ENCODE measurements around the gene CDH13. TPM values are rescaled to one million over a fixed set of nuclear protein-coding genes. Genes with fewer than 3 reads are reported as not detected.

The CDH13 gene
- total RNA-seq, 1 donor from 2014 or later = not detected

DNA sequence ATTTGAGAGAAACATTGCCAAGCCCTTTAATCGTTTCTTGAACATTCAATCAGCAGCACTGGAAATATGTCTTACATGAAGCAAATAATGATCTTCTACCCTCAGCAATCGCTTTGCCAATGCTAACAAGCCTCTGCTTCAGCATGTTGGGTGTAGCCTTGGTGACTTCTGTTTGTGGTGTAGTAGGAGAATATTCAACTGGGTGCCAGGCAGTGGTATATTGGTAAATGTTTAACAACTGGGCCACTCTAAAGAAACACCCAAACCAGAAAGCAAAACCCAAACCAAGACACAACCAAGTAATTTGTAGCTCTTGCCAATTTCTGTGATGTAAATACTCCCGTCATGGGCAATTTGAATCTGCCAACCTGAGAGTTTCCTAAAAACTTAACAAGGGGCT is 9.7 kb downstream of the CDH13 start:
- Mint-ChIP-seq H3K9me3 (no peaks in the 10 kb centered on the region), H3K36me3 (ENCODE audit: low read depth) (no peaks in the 10 kb centered on the region), H3K27me3 (peaks cover 4% of the 10 kb centered on the region), H3K4me1 (no peaks in the 10 kb centered on the region), H3K27ac (no peak overlapping the region), H3K4me3 (no peak overlapping the region)
- intact Hi-C loops (cut with micrococcal nuclease) = no loop called here
- CTCF ChIA-PET = no interaction called here
- POLR2A ChIA-PET = no interaction called here
- DNase-seq = no peak
- no peak for ATAC-seq (ENCODE audit: low read depth)
- TF ChIP-seq, protein P1, sequence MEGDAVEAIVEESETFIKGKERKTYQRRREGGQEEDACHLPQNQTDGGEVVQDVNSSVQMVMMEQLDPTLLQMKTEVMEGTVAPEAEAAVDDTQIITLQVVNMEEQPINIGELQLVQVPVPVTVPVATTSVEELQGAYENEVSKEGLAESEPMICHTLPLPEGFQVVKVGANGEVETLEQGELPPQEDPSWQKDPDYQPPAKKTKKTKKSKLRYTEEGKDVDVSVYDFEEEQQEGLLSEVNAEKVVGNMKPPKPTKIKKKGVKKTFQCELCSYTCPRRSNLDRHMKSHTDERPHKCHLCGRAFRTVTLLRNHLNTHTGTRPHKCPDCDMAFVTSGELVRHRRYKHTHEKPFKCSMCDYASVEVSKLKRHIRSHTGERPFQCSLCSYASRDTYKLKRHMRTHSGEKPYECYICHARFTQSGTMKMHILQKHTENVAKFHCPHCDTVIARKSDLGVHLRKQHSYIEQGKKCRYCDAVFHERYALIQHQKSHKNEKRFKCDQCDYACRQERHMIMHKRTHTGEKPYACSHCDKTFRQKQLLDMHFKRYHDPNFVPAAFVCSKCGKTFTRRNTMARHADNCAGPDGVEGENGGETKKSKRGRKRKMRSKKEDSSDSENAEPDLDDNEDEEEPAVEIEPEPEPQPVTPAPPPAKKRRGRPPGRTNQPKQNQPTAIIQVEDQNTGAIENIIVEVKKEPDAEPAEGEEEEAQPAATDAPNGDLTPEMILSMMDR (IDR thresholded peaks at IDR 0.05) = no peak

DNA sequence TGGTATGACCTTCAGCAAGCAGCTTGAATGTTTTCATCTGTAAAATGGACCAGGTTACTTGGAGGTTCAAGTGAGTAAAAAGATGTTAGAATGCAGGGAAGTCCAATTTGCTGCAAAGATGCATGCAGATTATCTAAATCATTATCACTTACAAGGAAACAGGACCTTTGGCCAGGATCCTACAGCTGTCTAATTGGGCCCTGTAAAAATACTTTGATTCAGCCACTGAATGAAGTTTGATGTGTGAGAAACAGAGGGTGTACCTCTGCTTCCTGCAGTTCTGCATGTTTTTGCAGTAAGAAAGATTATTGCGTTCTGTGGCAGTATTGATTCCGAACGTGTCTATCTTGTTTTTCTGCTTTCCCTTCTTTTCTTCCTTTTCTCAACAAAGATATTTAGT is 10.2 kb downstream of the CDH13 start:
- DNase-seq (no peak), ATAC-seq (ENCODE audit: low read depth) (no peak)
- TF ChIP-seq, protein P1 (IDR thresholded peaks at IDR 0.05) = no peak
- H3K36me3 Mint-ChIP-seq (ENCODE audit: low read depth) = no peaks in the 10 kb centered on the region
- H3K4me1 Mint-ChIP-seq = no peaks in the 10 kb centered on the region
- POLR2A ChIA-PET = no interaction called here
- CTCF ChIA-PET = no interaction called here
- no peak overlapping the region for H3K27ac Mint-ChIP-seq
- H3K4me3 Mint-ChIP-seq = no peak overlapping the region
- H3K27me3 Mint-ChIP-seq = peaks cover 7% of the 10 kb centered on the region
- H3K9me3 Mint-ChIP-seq = no peaks in the 10 kb centered on the region
- intact Hi-C loops (cut with micrococcal nuclease) = no loop called here

DNA sequence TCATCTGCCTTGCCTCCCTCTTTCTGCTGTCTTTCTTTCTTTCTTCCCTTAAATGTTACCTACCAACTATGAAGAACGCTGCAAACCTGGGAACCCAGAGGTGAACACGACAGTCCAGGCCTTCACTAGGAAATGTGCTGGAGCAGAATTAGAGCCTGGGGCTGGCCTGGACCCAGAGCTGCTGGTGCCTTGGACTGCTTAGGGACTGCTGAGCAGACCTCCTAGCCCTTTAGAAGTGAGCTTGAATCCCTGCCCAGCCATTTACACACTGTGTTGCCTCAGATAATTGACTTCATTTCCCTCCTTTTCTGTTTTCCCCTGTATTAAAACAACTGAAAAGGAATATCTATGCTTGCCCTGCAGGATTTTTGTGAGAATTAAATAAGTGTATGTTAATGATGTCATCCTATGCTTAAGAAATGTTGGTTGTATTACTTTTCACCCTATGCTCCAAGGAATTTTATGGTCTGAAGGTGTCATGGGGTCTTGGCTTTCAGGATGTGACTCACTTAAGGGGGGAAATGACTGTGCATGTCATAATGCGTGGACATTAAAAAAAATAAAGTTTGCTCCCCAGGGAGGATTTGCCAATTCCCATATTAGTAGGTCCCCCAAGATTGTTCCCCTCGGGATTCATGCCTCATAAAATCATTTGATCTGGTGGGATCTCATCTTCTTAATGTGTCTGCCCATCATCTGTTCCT is 11.5 kb downstream of the CDH13 start:
- CTCF ChIA-PET = no interaction called here
- H3K36me3 Mint-ChIP-seq (ENCODE audit: low read depth) = no peaks in the 10 kb centered on the region
- no peak overlapping the region for H3K4me3 Mint-ChIP-seq
- H3K4me1 Mint-ChIP-seq = no peaks in the 10 kb centered on the region
- DNase-seq (no peak), ATAC-seq (ENCODE audit: low read depth) (no peak)
- H3K27ac Mint-ChIP-seq = no peak overlapping the region
- no peaks in the 10 kb centered on the region for H3K9me3 Mint-ChIP-seq
- POLR2A ChIA-PET = no interaction called here
- TF ChIP-seq, protein P1 (IDR thresholded peaks at IDR 0.05) = no peak
- peaks cover 7% of the 10 kb centered on the region for H3K27me3 Mint-ChIP-seq
- intact Hi-C loops (cut with micrococcal nuclease) = no loop called here

DNA sequence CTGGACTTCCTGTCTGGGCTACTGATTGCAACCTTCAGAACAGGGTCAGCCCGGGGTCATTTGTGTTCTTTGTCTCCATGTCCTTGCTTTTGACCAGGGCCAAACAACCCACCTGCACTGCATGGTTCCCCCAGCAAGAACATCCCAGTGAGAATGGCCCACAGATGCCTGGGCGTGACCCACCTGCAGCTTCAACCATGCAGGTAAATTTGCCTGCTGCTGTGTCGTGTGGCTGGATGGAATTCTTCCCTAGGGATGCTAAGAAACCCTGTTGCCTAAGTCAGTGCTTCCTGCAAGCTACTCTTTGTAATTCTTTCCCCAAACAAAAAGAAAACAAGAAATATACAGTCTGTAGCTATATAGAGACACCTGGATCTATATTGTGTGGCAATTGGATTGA is 12.5 kb downstream of the CDH13 start:
- intact Hi-C loops (cut with micrococcal nuclease) = no loop called here
- Mint-ChIP-seq H3K36me3 (ENCODE audit: low read depth) (no peaks in the 10 kb centered on the region), H3K27me3 (peaks cover 7% of the 10 kb centered on the region), H3K27ac (no peak overlapping the region), H3K9me3 (no peaks in the 10 kb centered on the region), H3K4me1 (no peaks in the 10 kb centered on the region), H3K4me3 (no peak overlapping the region)
- CTCF ChIA-PET = no interaction called here
- ATAC-seq (ENCODE audit: low read depth) (no peak), DNase-seq (no peak)
- TF ChIP-seq, protein P1 (IDR thresholded peaks at IDR 0.05) = no peak
- POLR2A ChIA-PET = no interaction called here

- POLR2A ChIA-PET = no interaction called here
- intact Hi-C loops (cut with micrococcal nuclease) = no loop called here
- peaks cover 7% of the 10 kb centered on the region for H3K27me3 Mint-ChIP-seq
- TF ChIP-seq, protein P1 (IDR thresholded peaks at IDR 0.05) = no peak
- H3K36me3 Mint-ChIP-seq (ENCODE audit: low read depth) = no peaks in the 10 kb centered on the region
- no peaks in the 10 kb centered on the region for H3K4me1 Mint-ChIP-seq
- no peak overlapping the region for H3K27ac Mint-ChIP-seq
- no peaks in the 10 kb centered on the region for H3K9me3 Mint-ChIP-seq
- no peak overlapping the region for H3K4me3 Mint-ChIP-seq
- CTCF ChIA-PET = interaction anchor here (1.6 kb wide), 1 partner anchor 375 kb away, joined by 7 read pairs; no protein-coding TSS in a partner anchor
- ATAC-seq (ENCODE audit: low read depth) = no peak
- DNase-seq = no peak
Measured at GRCh38 chr16:82639666-82640336, 13.0 kb downstream of the CDH13 start.

Data from activated B cell treated with CpG ODN at 0.5 μM for 24 hours (primary cell).